HG02884 (cell line): Measurements from ENCODE around the gene NAGLU.
A peak's percentile ranks its signal among the peaks of the same experiment; 100 is the strongest.
"Not testable (repeated sequence)": the region's sequence is repeated elsewhere in the genome, so short reads cannot be mapped to it uniquely, and the experiment has no call there.

Experiments
- ATAC-seq: cut with Tn5 transposase; IDR thresholded peaks from one replicate; pipeline ENCODE4 v1.9.1; 2021; ENCODE audit warnings: mild to moderate bottlenecking, moderate library complexity; ENCODE audit not compliant: unreplicated experiment

Gene NAGLU

GRCh38 chr17:42520540-42520951, 15.5 kb upstream of the NAGLU start:
- ATAC-seq: no peak

DNA sequence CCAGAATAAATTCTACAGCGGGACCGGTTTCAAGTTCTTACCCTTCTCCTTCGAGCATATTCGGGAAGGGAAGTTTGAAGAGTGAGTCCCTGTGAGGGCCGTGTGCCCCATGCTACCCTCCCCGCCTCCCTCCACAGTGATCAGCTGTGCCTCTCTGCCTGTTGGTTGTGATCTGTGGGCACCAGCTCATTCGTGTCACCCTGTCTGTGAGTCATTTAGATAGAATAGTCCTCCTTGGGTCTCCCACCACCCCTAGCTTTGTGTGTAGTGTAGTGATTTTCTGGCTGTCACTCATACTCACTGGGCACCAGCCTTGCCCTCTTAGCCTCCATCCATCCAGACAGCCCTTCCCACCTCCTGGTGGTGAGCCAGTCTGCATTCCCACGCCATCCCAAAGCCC, 15.0 kb upstream of the NAGLU start:
- ATAC-seq: no peak

- no peak for ATAC-seq
Observed at GRCh38 chr17:42521666-42522262, 14.3 kb upstream of the NAGLU start.

DNA sequence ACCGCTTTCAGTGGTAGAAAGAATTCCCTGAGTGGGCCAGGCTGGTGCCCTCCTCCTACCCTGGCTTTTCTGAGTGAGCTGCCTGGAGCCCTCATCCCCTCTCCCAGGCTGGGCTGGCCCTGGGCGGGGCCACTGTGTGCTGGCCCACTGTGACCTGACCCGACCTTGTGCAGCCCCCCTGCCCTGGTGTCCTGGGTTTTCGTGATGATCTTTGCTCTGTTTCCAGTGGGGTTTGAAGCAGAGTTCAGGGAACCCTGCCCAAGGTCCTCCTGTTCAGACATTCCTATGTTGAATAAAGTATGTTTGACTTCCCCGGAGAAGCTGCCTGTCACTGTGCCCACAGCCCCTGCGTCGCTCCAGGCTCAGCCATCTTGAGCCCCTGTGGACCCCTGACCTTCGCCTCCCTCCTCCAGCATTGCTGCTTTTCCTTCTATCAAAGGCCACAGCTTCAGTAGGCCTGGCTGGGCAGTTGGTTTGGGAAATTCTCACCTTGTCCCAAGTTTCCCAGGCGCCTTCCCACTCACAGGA, 13.7 kb upstream of the NAGLU start:
- ATAC-seq: no peak

DNA sequence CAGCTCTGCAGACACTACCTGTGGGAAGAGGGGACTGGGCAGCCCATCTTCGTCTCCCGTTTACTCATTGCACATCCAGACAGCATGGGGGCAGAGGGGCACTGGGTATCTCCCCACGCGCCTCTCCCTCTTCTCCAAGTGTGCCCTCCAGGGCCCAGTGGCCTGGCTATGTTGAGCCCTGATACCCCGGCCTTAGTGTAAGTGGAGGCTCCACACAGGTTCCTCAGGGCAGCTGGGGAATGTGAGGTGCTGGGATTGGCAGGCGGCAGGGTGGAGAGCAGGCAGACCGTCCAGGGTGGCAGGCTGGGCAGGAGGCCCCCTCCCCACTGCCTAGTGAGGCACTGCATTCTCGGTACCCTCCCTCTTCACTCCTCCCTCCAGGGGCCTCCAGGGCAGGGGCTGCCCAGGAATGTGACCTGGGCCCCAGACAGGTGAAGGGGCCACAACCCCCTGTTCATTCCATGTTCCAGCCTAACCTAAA, 13.2 kb upstream of the NAGLU start:
- ATAC-seq: no peak

- no peak for ATAC-seq
Observed at GRCh38 chr17:42525221-42525620, 10.8 kb upstream of the NAGLU start.

DNA sequence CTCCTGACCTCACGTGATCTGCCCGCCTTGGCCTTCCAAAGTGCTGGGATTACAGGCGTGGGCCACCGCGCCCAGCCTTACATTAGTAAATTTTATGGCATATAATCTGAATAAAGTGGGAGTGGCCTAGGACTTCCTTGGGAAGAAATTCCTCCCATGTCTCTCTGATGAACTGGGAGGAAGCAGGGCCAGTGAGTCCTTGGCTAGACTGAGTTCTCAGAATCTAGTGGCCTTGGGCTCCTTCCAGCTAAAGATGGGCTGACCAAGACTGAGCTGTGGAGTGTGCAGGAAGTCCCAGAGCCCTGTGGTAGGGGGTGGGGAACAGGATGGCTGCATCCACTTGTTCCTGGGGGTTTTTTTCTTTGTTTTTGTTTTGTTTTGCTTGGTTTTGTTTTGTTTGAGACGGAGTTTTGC, 10.0 kb upstream of the NAGLU start:
- no peak for ATAC-seq

- no peak for ATAC-seq
Observed at GRCh38 chr17:42527932-42528331, 8.1 kb upstream of the NAGLU start.

DNA sequence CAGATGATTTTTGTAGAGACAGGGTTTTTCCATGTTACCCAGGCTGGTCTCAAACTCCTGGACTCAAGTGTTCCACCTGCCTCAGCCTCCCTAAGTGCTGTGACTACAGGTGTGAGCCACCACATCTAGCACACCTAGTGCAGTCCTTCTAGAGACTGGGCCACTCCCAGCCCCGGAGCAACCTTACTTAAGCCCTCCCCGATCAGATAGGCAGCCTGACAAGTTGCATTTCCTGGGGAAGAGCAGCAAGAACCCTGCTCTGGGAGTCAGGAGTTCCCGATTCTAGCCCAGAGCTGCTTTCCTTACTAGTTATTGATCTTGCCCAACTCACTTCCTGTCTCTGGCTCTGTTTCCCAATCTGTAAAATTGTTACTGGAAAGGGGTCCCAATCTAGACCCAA, 7.0 kb upstream of the NAGLU start:
- no peak for ATAC-seq

DNA sequence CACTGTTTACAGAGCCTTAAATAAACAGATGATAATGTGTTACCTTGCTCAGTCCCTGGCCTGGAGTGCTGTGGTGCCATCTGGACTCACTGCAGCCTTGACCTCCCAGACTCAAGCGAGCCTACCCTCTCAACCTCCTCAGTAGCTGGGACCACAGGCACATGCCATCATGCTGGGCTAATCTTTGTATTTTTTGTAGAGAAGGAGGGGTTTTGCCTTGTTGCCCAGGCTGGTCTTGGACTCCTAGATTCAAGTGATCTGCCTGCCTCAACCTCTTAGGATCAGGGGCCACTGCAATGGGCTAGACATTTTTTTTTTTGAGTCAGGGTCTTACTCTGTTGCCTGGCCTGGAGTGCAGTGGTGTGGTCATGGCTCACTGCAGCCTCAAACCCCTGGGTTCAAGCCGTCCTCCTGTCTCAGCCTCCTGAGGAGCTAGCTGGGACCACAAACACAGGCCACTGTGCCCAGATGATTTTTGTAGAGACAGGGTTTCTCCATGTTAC, 5.0 kb upstream of the NAGLU start:
- ATAC-seq: no peak

DNA sequence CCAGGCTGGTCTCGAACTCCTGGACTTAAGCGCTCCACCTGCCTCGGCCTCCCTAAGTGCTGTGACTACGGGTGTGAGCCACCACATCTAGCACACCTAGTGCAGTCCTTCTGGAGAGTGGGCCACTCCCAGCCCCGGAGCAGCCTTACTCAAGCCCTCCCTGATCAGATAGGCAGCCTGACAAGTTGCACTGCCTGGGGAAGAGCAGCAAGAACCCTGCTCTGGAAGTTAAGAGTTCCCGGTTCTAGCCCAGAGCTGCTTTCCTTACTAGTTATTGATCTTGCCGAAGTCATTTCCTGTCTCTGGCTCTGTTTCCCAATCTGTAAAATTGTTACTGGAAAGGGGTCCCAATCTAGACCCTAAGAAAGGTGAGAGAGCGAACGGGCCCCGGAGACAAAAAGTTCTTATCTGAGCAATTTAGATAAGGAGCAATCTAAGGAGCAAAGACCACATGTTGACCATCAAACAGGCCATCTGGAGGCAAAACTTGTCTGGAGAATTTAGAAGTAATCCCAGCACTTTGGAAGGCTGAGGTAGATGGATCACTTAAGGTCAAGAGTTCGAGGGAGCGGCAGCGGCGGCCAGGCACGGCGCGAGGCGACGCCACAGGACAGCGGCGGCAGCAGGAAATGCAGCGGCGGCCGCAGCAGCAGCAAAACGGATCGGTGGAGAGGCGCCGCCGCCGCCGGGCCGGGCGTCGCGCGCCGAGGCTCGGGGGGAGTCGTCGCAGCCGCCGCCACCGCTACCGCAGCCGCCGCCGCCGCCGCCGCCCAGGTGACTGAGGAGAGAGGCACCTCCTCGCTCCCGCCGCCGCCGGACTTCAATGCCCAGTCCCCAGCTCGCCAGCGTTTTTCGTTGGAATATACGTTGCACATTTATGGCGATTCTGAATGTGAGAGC, 4.3 kb upstream of the NAGLU start:
- ATAC-seq: no peak

DNA sequence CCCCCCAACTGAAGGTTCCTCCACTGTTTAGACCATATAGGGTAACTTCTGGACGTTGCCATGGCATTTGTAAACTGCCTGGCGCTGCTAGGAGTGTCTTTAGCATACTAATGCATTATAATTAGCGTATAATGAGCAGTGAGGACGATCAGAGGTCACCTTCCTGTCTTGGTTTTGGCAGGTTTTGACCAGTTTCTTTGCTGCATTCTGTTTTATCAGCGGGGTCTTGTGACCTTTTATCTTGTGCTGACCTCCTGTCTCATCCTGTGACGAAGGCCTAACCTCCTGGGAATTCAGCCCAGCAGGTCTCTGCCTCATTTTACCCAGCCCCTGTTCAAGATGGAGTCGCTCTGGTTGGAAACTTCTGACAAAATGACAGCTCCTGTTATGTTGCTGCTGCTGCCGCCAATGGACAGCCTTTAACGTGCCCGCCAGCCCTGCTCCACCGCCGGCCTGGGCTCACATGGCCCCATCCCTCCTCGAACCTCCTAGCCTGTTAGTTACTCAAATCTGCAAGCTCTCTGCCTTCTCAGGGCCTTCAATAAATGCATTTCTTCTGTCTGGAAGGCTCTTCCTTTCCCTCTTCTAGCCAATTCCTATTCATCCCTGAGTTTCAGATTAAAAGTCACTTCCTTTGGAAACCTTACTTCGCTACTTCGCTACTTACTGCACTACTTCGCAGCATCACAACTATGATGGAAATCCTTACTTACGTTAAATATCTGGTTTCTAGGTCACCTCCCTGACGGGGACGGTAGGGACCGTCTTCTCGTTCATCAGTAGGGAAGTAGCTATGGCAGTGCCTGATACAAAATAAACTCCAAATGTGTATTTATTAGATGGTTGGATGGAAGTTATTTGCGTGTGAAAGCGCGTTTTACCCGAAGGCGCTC, 640 bp upstream of the NAGLU start:
- ATAC-seq: no peak

GRCh38 chr17:42536372-42537155, 523 bp downstream of the NAGLU start:
- peak; percentile 57 for ATAC-seq

- ATAC-seq: no peak
Observed at GRCh38 chr17:42537156-42537805, 1.2 kb downstream of the NAGLU start.

GRCh38 chr17:42537826-42538451, 1.9 kb downstream of the NAGLU start:
- no peak for ATAC-seq

GRCh38 chr17:42538482-42538881, 2.4 kb downstream of the NAGLU start:
- no peak for ATAC-seq

DNA sequence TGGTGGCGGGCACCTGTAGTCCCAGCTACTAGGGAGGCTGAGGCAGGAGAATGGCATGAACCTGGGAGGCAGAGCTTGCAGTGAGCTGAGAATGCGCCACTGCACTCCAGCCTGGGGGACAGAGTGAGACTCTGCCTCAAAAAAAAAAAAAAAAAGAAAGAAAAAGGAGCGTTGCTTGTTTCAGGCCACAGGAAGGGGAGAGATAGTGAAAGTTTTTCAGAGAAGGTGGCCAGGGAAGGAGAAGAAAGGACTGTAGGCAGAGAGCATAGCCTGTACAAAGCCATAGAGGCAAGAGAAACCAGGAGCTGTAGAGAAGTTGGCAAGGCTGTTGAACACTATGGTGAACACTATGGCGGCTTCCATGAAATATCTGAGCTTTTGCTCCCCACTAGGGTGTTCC, 4.5 kb downstream of the NAGLU start:
- not testable (repeated sequence) for ATAC-seq

DNA sequence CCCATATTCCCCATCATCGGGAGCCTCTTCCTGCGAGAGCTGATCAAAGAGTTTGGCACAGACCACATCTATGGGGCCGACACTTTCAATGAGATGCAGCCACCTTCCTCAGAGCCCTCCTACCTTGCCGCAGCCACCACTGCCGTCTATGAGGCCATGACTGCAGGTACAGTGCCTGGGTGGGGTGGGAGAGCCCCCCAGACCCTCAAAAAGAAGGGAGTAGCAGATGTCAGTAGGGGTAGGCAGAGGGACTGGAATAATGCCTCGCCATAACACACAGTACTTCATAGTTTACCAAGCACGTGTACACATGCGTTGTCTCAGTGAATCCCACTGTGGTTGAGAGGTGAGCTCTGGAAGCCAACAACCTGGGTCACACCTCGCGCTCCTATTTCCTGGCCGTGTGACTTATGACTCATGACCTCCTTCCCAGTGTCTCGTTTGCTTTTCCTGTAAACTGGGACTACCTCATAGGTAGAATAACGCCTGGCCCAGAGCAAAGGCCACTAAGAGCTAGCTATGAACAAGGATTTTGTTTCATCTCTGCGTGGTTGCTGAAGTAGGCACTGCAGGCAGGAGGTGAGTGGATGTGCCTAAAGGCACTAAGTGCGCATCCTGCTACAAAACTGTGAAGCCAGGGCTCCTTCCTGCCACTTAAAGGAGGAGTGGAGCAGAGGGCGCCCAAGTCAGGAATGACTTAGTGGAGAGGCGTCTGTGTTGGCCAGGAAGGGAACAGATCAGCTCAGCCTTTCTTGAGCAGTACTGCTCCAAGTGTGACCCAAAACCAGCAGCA, 5.2 kb downstream of the NAGLU start:
- ATAC-seq: no peak
